K562 (cell line): Measurements from ENCODE around the gene NT5C1B. TPM values are rescaled to one million over a fixed set of nuclear protein-coding genes. Genes with fewer than 3 reads are reported as not detected.

ENCODE experiments used
- ARID2 ChIP-seq: fragments of 450-650 bp; IDR thresholded peaks from 2 replicates; pipeline ENCODE4 v1.6.1; 2017; ENCODE audit warnings: antibody characterized with exemption, mild to moderate bottlenecking
- EHMT2 ChIP-seq: fragments of 450-650 bp; IDR thresholded peaks from 2 replicates; pipeline ENCODE4 v1.6.1; 2018; ENCODE audit warnings: antibody characterized with exemption
- FOXJ3 ChIP-seq: sonication (generic); formaldehyde crosslinking; IDR thresholded peaks from 2 replicates; pipeline ENCODE4 v1.4.0; 2020; ENCODE audit warnings: mild to moderate bottlenecking, missing genetic modification reagents
- HSF4 ChIP-seq: fragments of 250-450 bp; sonication (Bioruptor Pico); IDR thresholded peaks from 2 replicates; pipeline ENCODE4 v2.1.2; 2022; ENCODE audit warnings: mild to moderate bottlenecking, moderate library complexity, borderline replicate concordance
- MIER1 ChIP-seq: fragments of 450-650 bp; IDR thresholded peaks from 2 replicates; pipeline ENCODE4 v1.6.1; 2016; ENCODE audit warnings: antibody characterized with exemption, mild to moderate bottlenecking, low read depth
- MYC ChIP-seq, 2 experiments: fragments of 250-450 bp in 1 of 2; sonication (Bioruptor Pico) in 1 of 2; IDR thresholded peaks; 2 replicates each; pipeline versions ENCODE4 v1.5.1 to v1.6.1; 2012 to 2021; ENCODE audit warnings: low read depth in 2 of 2, borderline replicate concordance in 1 of 2, improper control_type of control experiment in 1 of 2, low read length in 1 of 2, mild to moderate bottlenecking in 1 of 2, moderate library complexity in 1 of 2
- NFE2L1 ChIP-seq: fragments of 450-650 bp; IDR thresholded peaks from 2 replicates; pipeline ENCODE4 v1.6.1; 2016; ENCODE audit warnings: missing genetic modification characterization, low read depth, mild to moderate bottlenecking, missing compliant biosample characterization, moderate library complexity, borderline replicate concordance
- NFIX ChIP-seq: fragments of 250-450 bp; sonication (Bioruptor Pico); IDR thresholded peaks from 2 replicates; pipeline ENCODE4 v1.4.0; 2020; ENCODE audit warnings: low read depth, mild to moderate bottlenecking, moderate library complexity
- NR2C2 ChIP-seq, 2 experiments: fragments of 200-800 bp in 1 of 2; sonication (Bioruptor generic) in 1 of 2; sonication (generic) in 1 of 2; formaldehyde crosslinking in 1 of 2; IDR thresholded peaks; 2 replicates each; pipeline versions ENCODE4 v1.6.1 to v1.8.0; 2016 to 2022; ENCODE audit warnings: mild to moderate bottlenecking in 1 of 2, missing compliant biosample characterization in 1 of 2, missing genetic modification characterization in 1 of 2, missing genetic modification reagents in 1 of 2
- POLR2AphosphoS2 ChIP-seq: IDR thresholded peaks from 2 replicates; pipeline ENCODE4 v1.6.1; 2012; ENCODE audit warnings: low read length, improper control_type of control experiment
- POU5F1 ChIP-seq: fragments of 150-350 bp; IDR thresholded peaks from 2 replicates; pipeline ENCODE4 v1.6.1; 2014; ENCODE audit warnings: borderline replicate concordance, low read length, low read depth, mild to moderate bottlenecking; ENCODE audit not compliant: partially characterized antibody
- PPARD ChIP-seq: fragments of 250-450 bp; sonication (Bioruptor Pico); IDR thresholded peaks from 2 replicates; pipeline ENCODE4 v1.8.0; 2022; ENCODE audit warnings: inconsistent platforms, mild to moderate bottlenecking, moderate library complexity
- RBM15 ChIP-seq: fragments of 200-400 bp; formaldehyde crosslinking; IDR thresholded peaks from 2 replicates; pipeline ENCODE4 v1.6.1; 2018; ENCODE audit warnings: mild to moderate bottlenecking, low read length, moderate library complexity; ENCODE audit not compliant: insufficient read depth
- SMARCA5 ChIP-seq: fragments of 450-650 bp; IDR thresholded peaks from 2 replicates; pipeline ENCODE4 v1.6.1; 2016
- ZFP36 ChIP-seq: fragments of 150-350 bp; IDR thresholded peaks from 2 replicates; pipeline ENCODE4 v1.6.1; 2018; ENCODE audit warnings: low read length, low read depth; ENCODE audit not compliant: partially characterized antibody
- ZKSCAN1 ChIP-seq: fragments of 150-350 bp; IDR thresholded peaks from 2 replicates; pipeline ENCODE4 v1.6.1; 2016; ENCODE audit warnings: low read depth, low read length
- ZSCAN29 ChIP-seq: fragments of 450-650 bp; IDR thresholded peaks from 2 replicates; pipeline ENCODE4 v1.6.1; 2017
- polyA plus RNA-seq, 8 experiments: library from polyadenylated mRNA; depleted of rRNA in 4 of 8; stranded (reverse) in 5 of 8; unstranded in 3 of 8; fragments of >200 nt; fragmentation: Nextera tagmentation in 2 of 8; fragmentation: Illumina TruSeq in 1 of 8; extraction: Ambion mirVana in 2 of 8; extraction: Trizol in 1 of 8; gene quantifications; 2 replicates each; pipeline versions ENCODE4 v1.2.1 to v1.2.3, GENCODE V29; 2011 to 2014; ENCODE audit warnings: inconsistent platforms in 1 of 8, missing spikeins in 1 of 8
- total RNA-seq, 7 experiments: library from RNA; depleted of rRNA in 6 of 7; stranded (reverse); fragments of >200 nt in 6 of 7; fragmentation: Illumina TruSeq in 2 of 7; extraction: Trizol in 2 of 7; gene quantifications; 2 replicates each; pipeline versions ENCODE4 v1.2.1 to v1.2.3, GENCODE V29; 2011 to 2021; ENCODE audit warnings: low replicate concordance in 1 of 7
- TF ChIP-seq, protein P1 (sequence below): fragments of 450-650 bp; IDR thresholded peaks from 2 replicates; pipeline ENCODE4 v1.6.1; 2016; ENCODE audit warnings: borderline replicate concordance

The NT5C1B gene
- total and polyA plus RNA-seq, 9 of the 15 experiments (the other 6 are each of a cell fraction or from before 2014, with no cell fraction given): 0.07 TPM; not detected in 8

GRCh38 chr2:18560031-18560796, 29.2 kb downstream of the NT5C1B start, which contains the start of gene RDH14 (continued):
- TF ChIP-seq NR2C2 (CRISPR knock-in tag; IDR thresholded peaks at IDR 0.05): peak; percentile 68; the same call in 1 of the 2 replicates
- peak; percentile 96 for TF ChIP-seq NR2C2 (tag; IDR thresholded peaks at IDR 0.05)
- no peak for TF ChIP-seq RBM15
- TF ChIP-seq SMARCA5: no peak
- no peak for TF ChIP-seq HSF4 (CRISPR knock-in tag)
- no peak for TF ChIP-seq ZKSCAN1
- no peak for TF ChIP-seq ZSCAN29
- no peak for TF ChIP-seq MIER1
- TF ChIP-seq, protein P1, sequence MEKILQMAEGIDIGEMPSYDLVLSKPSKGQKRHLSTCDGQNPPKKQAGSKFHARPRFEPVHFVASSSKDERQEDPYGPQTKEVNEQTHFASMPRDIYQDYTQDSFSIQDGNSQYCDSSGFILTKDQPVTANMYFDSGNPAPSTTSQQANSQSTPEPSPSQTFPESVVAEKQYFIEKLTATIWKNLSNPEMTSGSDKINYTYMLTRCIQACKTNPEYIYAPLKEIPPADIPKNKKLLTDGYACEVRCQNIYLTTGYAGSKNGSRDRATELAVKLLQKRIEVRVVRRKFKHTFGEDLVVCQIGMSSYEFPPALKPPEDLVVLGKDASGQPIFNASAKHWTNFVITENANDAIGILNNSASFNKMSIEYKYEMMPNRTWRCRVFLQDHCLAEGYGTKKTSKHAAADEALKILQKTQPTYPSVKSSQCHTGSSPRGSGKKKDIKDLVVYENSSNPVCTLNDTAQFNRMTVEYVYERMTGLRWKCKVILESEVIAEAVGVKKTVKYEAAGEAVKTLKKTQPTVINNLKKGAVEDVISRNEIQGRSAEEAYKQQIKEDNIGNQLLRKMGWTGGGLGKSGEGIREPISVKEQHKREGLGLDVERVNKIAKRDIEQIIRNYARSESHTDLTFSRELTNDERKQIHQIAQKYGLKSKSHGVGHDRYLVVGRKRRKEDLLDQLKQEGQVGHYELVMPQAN: no peak
- no peak for TF ChIP-seq EHMT2
- no peak for TF ChIP-seq NFE2L1
- TF ChIP-seq ARID2: no peak
- TF ChIP-seq MYC (IDR thresholded peaks at IDR 0.05; ENCODE audit: low read depth, low read length): peak; percentile 54; the same call in 1 of the 2 replicates
- no peak for TF ChIP-seq MYC (CRISPR knock-in tag; IDR thresholded peaks at IDR 0.05; ENCODE audit: borderline replicate concordance, low read depth)
- TF ChIP-seq POLR2AphosphoS2: no peak
- TF ChIP-seq PPARD (CRISPR knock-in tag): no peak
- no peak for TF ChIP-seq FOXJ3 (CRISPR knock-in tag)
- no peak for TF ChIP-seq ZFP36
- no peak for TF ChIP-seq POU5F1
- TF ChIP-seq NFIX (CRISPR knock-in tag): no peak
